Measurements from ENCODE around the gene KLHL7.
A peak's percentile ranks its signal among the peaks of the same experiment; 100 is the strongest.

The KLHL7 gene

GRCh38 chr7:23105644-23106056 lies at the start of gene KLHL7:
Gene KLHL7, plus strand, starts transcription at chr7:23105785. Its CDS starts 242 bp downstream, at chr7:23106027.
- peak; percentile 90 for DNase-seq

GRCh38 chr7:23058408-23059096 lies 47.0 kb upstream of the KLHL7 start:
- DNase-seq, result no peak

GRCh38 chr7:23061327-23061726 lies 44.3 kb upstream of the KLHL7 start:
- DNase-seq, result no peak

GRCh38 chr7:23062452-23062851 lies 43.1 kb upstream of the KLHL7 start:
- no peak for DNase-seq

- peak; percentile 53 for DNase-seq
Measured at GRCh38 chr7:23065974-23066373, 39.6 kb upstream of the KLHL7 start.

- DNase-seq, result peak; percentile 48
Measured at GRCh38 chr7:23067271-23067670, 38.3 kb upstream of the KLHL7 start.

GRCh38 chr7:23072048-23072447 lies 33.5 kb upstream of the KLHL7 start:
- peak; percentile 48 for DNase-seq

GRCh38 chr7:23072922-23073321 lies 32.7 kb upstream of the KLHL7 start:
- DNase-seq, result no peak

GRCh38 chr7:23074443-23075261 lies 30.9 kb upstream of the KLHL7 start:
- no peak for DNase-seq

- DNase-seq, result no peak
Measured at GRCh38 chr7:23075571-23075970, 30.0 kb upstream of the KLHL7 start.

GRCh38 chr7:23076772-23077171 lies 28.8 kb upstream of the KLHL7 start:
- DNase-seq, result no peak

- peak; percentile 68 for DNase-seq
Measured at GRCh38 chr7:23093111-23093510, 12.5 kb upstream of the KLHL7 start.

GRCh38 chr7:23093546-23093945 lies 12.0 kb upstream of the KLHL7 start:
- DNase-seq, result peak; percentile 88

- no peak for DNase-seq
Measured at GRCh38 chr7:23096518-23097290, 8.9 kb upstream of the KLHL7 start.

GRCh38 chr7:23098029-23098428 lies 7.6 kb upstream of the KLHL7 start:
- no peak for DNase-seq

GRCh38 chr7:23098460-23098859 lies 7.1 kb upstream of the KLHL7 start:
- no peak for DNase-seq

GRCh38 chr7:23100697-23101096 lies 4.9 kb upstream of the KLHL7 start:
- peak; percentile 7 for DNase-seq

GRCh38 chr7:23105086-23105643 lies 420 bp upstream of the KLHL7 start:
- DNase-seq, result no peak

- DNase-seq, result peak; percentile 52
Measured at GRCh38 chr7:23106057-23106822, 655 bp downstream of the KLHL7 start.

- peak; percentile 18 for DNase-seq
Measured at GRCh38 chr7:23106823-23107663, 1.5 kb downstream of the KLHL7 start.

GRCh38 chr7:23107781-23108180 lies 2.2 kb downstream of the KLHL7 start:
- no peak for DNase-seq
